GF-D8 (cell line): Measurements from ENCODE around the gene HLA-DQA2.
"Not testable (repeated sequence)": the region's sequence is repeated elsewhere in the genome, so short reads cannot be mapped to it uniquely, and the experiment has no call there.

ENCODE experiments used
- DNase-seq: peaks from one replicate; lab custom pipeline; 2025; lab: John Stamatoyannopoulos, UW

The HLA-DQA2 gene

DNA sequence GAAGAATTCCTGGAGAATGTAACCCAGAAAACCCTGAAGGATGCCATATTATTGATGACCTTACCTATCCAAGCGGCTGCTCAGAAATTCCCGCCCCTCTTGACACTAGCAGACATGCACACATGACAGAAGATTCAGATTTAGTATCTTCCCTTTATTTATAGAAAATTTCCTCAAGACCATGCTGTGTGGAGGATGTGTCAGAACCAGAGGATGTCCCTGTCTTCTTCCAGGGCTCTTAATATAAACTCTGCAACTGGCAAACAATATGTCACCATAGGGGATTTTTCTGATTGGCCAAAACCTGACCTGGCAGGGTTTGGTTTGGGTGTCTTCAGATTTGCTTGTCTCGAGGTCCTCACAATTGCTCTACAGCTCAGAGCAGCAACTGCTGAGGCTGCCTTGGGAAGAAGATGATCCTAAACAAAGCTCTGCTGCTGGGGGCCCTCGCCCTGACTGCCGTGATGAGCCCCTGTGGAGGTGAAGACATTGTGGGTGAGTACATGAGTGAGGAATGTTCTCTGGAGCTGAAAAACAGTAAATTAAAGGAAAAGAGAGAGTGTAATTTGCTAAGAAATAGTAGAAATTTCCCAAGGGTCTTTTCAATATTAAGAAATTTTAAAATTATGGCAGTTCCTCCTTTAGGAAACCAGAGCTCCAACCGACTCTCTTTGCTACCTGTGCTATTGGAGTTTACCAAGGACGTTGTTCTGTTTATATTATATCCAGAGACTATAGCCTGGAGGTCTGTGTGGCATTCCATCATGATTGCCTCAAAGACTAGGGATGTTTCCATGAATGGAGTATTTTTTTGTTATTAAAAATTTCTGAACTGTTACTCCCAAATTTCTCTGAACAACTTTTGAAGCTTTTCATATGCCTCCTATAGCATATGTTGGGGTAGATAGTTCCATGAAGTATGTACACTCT, at the start of gene HLA-DQA2:
Gene HLA-DQA2, plus strand, starts transcription at position 361 of the 930 bp plus-strand sequence. Its CDS starts 53 bp downstream, at position 414.
- no peak for DNase-seq

GRCh38 chr6:32692019-32692418, 49.2 kb upstream of the HLA-DQA2 start:
- DNase-seq: no peak

- DNase-seq: no peak
These were observed 44.2 kb upstream of the HLA-DQA2 start for GRCh38 chr6:32697031-32697430.

- DNase-seq: no peak
These were observed 40.7 kb upstream of the HLA-DQA2 start for GRCh38 chr6:32700391-32701040.

- DNase-seq: no peak
These were observed 37.8 kb upstream of the HLA-DQA2 start for GRCh38 chr6:32703347-32703746.

- DNase-seq: not testable (repeated sequence)
These were observed 36.0 kb upstream of the HLA-DQA2 start for GRCh38 chr6:32705164-32705563.

- DNase-seq: no peak
These were observed 31.6 kb upstream of the HLA-DQA2 start for GRCh38 chr6:32709625-32710024.

- no peak for DNase-seq
These were observed 27.9 kb upstream of the HLA-DQA2 start for GRCh38 chr6:32713241-32713640.

DNA sequence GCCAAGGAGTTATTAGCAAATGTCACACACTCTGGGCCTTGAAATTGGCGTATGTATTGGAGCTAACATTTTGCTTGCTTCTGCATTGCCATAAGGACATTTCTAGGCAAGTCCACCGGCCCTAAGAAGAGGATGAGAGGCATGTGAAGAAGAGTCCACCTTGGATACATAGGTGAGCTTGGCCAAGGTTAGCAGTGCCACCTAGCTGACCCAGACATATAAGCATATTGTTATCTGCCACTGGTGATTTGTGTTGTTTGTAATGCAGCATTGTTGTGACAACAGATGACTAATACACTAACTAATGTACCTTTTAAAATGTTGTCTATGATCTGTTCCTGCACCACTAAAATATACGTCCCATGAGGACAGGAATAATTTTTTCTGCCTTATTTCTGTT, 24.8 kb upstream of the HLA-DQA2 start:
- DNase-seq: no peak

DNA sequence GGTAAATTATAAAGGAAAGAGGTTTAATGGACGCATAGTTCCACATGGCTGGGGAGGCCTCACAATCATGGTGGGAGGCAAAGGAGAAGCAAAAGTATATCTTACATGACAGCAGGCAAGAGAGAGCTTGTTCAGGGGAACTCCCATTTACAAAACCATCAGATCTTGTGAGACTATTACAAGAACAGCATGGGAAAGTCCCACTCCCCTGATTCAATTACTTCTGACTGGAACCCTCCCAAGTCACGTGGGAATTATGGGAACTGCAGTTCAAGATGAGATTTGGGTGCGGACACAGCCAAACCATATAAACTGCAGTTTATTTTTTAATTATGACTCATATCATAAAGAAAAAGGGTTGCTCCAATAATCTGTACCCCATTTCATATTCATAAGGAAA, 22.3 kb upstream of the HLA-DQA2 start:
- no peak for DNase-seq

DNA sequence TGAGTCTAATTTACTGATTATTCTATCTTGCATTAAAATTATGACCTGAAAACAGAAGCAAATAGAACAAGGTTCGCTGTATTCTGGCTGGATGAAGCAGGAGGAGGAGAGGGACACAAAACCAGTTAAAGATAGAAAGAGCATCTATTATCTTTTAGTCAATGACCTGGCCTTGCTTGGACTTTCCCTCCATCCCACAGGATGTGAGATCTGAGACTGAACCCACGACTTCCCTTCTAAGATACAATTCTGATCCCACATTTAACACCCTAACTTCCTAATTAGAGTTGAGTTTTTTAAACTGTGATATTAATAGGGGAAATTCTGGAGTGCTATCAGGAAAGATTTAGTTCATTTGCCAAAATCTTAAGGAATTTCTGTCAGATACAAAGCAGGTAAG, 3.1 kb upstream of the HLA-DQA2 start:
- DNase-seq: no peak

DNA sequence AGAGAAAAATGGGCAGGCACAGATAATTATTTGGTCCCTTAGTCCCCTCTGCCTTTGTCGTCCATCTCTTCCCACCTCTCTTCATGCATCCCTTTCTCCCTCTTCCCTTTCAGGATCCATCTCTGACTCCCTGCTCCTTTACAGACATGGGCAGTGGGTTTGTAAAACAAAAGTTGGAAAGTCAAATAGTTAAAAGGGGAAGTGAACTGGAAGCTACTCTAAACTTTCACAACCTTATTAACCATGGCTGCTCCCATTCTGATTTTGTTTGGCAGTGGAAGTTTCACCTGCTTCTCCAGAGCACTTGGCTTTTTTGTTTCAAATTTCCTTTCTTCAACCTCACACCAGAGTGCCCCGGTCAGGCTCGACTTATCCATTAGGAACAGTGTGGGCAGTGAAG, 1.2 kb downstream of the HLA-DQA2 start:
- no peak for DNase-seq

DNA sequence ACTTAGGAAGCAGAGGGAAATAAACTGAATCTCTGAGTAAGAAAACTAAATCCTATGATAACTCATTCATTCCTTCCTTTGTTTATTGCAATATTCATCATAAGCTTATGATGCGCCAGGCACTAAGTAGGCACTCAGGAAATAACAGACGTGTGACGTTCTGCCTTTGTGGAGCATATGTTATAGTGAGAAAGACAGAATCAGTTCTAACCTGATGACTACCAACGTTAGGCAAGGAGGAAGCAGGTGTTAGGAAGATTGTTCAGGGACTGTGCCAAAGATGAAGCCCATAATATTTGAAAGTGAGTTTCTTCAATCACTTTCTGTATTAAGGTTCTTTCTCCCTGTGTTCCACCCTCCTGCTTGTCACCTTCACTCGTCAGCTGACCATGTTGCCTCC, 3.6 kb downstream of the HLA-DQA2 start:
- DNase-seq: no peak

- not testable (repeated sequence) for DNase-seq
These were observed 4.5 kb downstream of the HLA-DQA2 start for GRCh38 chr6:32745649-32746048.

GRCh38 chr6:32752580-32752979, 11.4 kb downstream of the HLA-DQA2 start:
- DNase-seq: no peak

DNA sequence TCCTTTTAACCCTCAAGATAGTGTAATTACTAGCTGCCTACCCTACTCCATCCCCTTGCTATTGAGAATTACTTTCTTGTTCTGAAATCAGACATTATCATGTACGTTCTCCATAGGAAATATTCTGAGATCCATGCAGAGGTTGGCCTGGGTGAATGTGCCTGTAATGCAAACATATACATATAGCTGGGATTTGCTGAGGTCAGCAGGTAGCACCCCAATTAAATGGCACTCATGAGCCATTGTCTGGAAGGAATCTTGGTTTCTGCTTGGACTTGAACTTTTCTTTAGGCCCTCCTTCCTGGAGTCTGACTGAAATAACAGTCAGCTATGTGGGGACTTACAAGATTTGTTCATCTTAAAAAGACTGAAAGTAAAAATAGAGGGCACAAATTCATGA, 18.5 kb downstream of the HLA-DQA2 start:
- no peak for DNase-seq

DNA sequence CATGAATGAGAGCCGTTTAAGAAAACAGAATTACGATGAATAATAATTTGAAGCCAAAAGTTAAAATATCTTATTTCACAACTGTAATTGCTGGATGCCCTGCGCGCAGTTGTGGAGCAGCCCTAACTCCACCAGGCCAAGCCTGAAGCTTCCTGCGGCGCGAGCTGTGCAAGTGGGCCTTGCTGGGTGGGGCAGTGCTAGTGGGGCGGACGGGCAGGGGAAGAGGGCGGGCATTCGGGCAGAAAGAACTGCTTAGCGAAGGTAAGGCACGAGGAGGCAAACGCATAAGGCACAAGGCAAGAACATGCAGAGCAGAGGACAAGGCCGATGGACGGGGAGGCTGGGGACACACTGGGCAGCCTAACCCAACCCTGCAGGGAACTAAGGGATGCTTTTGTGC, 19.9 kb downstream of the HLA-DQA2 start:
- no peak for DNase-seq

DNA sequence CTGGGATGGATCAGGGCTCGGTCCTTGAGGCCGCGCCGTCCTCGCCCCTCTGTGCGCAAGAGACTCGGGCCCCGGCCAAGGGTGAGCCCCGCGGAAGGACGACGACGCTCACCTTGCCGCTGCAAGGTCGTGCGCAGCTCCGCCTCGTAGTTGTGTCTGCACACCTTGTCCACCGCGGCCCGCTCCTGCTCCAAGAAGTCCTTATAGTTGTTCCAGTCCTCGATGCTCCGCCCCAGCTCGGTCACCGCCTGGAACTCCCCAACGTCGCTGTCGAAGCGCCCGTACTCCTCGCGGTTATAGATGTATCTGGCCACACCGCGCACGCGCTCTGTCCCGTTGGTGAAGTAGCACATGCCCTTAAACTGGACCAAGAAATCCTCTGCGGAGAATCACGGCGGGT, 20.4 kb downstream of the HLA-DQA2 start:
- DNase-seq: no peak

GRCh38 chr6:32763421-32763820, 22.2 kb downstream of the HLA-DQA2 start, which contains the start of gene HLA-DQB2:
HLA-DQB2 (minus strand) TSS chr6:32763532; CDS start chr6:32763470, 62 bp downstream.
- DNase-seq: no peak

- DNase-seq: no peak
These were observed 22.9 kb downstream of the HLA-DQA2 start for GRCh38 chr6:32764048-32764447.

- DNase-seq: no peak
These were observed 31.5 kb downstream of the HLA-DQA2 start for GRCh38 chr6:32772656-32773055.

DNA sequence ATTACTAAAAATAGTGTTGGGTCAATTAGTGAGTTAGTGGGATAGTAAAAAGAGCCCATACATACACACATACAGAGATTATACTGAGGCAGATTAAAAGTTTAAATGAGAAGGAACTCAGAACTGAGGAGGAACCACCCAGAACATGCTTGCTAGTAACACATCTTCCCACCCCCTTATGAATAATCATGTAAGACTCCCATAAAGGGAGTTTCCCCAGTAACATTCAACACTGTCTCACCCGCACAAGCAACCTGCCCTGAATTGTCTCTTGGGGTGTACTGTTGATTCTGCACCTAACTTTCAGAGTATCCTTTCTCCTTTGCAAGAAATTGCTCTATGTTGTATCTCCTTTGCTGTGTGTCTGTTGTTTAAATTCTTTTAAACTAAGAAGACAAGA, 33.2 kb downstream of the HLA-DQA2 start:
- no peak for DNase-seq

DNA sequence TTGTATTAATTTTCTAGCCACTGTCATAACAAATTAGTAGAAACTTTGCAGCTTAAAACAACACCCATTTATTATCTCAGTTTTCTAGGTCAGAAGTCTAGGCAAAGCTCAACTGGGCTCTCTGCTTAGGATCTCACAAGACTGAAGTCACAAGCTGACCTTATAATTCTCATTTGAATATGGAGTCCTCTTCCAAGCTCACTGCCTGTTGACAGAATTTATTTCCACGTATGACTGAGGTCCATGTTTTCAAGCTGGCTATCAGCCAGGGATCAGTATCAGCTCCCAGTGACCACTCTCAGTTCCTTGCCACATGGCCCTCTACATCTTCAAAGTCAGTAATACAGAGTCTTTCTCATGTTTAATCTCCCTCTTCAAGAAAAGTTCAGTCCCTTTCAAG, 33.9 kb downstream of the HLA-DQA2 start:
- no peak for DNase-seq
